ENCODE data around the gene STK32C.

- TF ChIP-seq CTCF (conservative IDR thresholded peaks at IDR 0.05) = no peak
- no peak for TF ChIP-seq EZH2 (IDR thresholded peaks at IDR 0.05; ENCODE audit: low read depth)
These were observed 74.8 kb downstream of the STK32C start for GRCh38 chr10:132232981-132233380.
